ENCODE results near the gene MYT1. TPM values are rescaled to one million over a fixed set of nuclear protein-coding genes. Genes with fewer than 3 reads are reported as not detected.
"Not testable (repeated sequence)": the region's sequence is repeated elsewhere in the genome, so short reads cannot be mapped to it uniquely, and the experiment has no call there.

Gene MYT1
- total RNA-seq, 3 donors from 2014 or later = not detected

DNA sequence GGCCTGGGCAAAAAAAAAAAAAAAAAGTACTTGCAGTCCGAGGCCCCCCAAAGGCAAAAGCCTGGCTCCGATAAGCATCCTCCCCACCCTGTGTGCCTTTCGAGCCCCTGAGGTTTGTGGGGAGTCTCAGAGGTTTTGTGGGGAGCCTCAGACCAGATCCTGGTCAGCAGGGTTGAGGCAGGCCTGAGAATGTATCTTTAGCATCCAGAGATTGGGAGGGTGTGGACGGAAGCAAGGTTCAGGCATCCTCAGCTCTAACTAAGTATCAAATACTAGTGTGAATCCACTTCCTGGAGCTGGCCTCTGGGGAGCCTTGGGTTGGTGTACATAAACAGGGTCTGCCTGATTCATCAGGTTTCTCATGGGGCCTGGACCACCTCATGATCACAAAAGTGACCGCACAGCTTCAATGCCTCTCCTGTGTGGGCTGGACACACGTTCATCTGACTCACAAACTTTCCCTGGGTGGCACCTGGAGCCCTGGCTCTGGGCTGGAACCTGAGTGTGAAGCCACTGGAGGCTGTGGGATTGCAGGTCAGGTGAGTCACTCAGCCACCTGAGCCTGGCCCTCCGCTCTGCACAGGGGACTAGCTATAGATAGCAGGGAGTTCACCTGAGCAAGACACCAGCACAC lies 115.7 kb downstream of the MYT1 start:
- no peak for ATAC-seq
- Mint-ChIP-seq H3K36me3 (ENCODE audit: insufficient read depth) (peaks cover 4% of the 10 kb centered on the region), H3K4me1 (ENCODE audit: low read depth) (peaks cover 20% of the 10 kb centered on the region), H3K4me3 (no peak overlapping the region), H3K9me3 (no peaks in the 10 kb centered on the region), H3K27me3 (ENCODE audit: low read depth) (no peaks in the 10 kb centered on the region)
- no peak for DNase-seq

DNA sequence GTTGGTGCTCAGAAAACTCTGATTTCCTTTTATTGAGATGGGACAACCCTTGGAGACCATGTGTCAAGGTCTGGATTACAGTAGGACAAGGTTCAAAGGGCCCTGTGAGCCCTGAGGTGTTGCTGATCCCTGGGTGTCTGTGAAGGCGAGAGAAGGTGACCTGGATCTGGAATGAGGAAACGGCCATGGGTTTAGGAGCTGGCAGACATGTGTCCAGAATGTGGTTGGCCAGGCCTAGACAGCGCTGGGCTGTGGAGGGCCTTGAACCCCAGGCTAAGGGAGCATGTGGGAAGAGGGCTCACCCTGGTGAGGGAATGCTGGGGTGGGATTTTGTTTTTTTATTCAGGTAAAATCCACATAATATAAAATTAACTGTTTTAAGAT lies 116.2 kb downstream of the MYT1 start:
- H3K9me3 Mint-ChIP-seq = no peaks in the 10 kb centered on the region
- DNase-seq (no peak), ATAC-seq (no peak)
- H3K36me3 Mint-ChIP-seq (ENCODE audit: insufficient read depth) = peaks cover 4% of the 10 kb centered on the region
- H3K27me3 Mint-ChIP-seq (ENCODE audit: low read depth) = no peaks in the 10 kb centered on the region
- peaks cover 20% of the 10 kb centered on the region for H3K4me1 Mint-ChIP-seq (ENCODE audit: low read depth)
- H3K4me3 Mint-ChIP-seq = no peak overlapping the region

DNA sequence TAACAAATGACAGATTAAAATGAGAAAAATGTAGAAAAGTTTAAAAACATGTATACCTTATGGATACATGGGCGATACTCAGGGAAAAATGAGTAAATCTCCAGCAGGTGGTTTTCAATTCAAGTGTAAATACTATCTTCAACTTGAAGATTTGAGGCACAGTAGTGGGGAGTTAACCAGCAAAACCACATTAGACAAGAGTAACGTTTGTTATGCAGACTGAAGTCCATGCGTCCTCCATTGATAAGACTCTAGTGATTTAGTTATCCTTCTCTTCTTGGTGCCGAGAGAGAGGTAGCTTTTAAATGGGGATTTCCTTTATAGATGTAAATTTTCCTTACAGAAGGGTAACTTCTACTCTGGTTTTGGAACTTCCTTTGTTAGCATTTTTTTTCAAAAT lies 119.4 kb downstream of the MYT1 start:
- no peaks in the 10 kb centered on the region for H3K27me3 Mint-ChIP-seq (ENCODE audit: low read depth)

DNA sequence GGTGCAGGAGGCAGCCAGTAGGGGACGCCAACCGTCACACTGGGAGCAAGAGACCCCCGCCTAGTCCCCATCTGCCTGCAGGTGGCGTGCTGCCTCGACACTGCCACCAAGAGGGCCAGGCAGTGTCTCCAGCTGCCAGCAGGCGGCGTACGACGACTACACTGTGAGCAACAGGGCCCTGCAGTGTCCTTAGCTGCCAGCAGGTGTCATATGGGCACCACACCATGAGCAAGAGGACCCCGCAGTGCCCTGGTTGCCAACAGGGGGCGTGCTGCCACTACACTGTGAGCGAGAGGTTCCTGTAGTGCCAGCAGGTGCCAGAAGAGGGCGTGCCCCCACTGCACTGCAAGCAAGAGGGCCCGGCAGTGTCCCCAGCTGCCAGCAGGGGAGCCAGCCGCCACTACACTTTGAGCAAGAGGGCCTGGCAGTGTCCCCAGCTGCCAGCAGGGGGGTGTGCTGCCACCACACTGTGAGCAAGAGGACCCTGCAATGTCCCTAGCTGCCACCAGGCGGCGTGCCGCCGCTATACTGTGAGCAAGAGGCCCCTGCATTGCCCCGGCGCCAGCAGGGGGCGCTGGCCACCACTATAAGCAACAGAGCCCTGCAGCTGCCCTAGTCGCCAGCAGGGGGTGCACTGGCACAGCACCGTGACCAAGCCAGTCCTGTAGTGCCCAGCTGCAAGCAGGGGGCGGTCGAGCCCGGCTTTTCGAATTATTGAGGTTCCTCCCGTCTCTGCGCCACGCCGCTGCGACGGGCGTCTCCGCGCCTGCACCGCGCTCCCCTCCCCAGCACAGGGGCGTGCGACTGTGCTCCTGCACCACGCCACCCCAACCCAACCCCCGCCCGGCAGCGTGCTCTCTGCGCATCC lies 121.6 kb downstream of the MYT1 start:
- H3K36me3 Mint-ChIP-seq (ENCODE audit: insufficient read depth); H3K9me3 Mint-ChIP-seq; H3K4me3 Mint-ChIP-seq; H3K27me3 Mint-ChIP-seq (ENCODE audit: low read depth): not testable (repeated sequence)
- peak; percentile 94 for ATAC-seq
- DNase-seq = peak; percentile 58
- peaks cover 11% of the 10 kb centered on the region for H3K4me1 Mint-ChIP-seq (ENCODE audit: low read depth)

More for the DNA sequence above, 119.4 kb downstream of the MYT1 start:
- Mint-ChIP-seq H3K4me3 (no peak overlapping the region), H3K36me3 (ENCODE audit: insufficient read depth) (no peaks in the 10 kb centered on the region), H3K9me3 (no peaks in the 10 kb centered on the region), H3K4me1 (ENCODE audit: low read depth) (peaks cover 20% of the 10 kb centered on the region)
- DNase-seq (no peak), ATAC-seq (no peak)

DNA sequence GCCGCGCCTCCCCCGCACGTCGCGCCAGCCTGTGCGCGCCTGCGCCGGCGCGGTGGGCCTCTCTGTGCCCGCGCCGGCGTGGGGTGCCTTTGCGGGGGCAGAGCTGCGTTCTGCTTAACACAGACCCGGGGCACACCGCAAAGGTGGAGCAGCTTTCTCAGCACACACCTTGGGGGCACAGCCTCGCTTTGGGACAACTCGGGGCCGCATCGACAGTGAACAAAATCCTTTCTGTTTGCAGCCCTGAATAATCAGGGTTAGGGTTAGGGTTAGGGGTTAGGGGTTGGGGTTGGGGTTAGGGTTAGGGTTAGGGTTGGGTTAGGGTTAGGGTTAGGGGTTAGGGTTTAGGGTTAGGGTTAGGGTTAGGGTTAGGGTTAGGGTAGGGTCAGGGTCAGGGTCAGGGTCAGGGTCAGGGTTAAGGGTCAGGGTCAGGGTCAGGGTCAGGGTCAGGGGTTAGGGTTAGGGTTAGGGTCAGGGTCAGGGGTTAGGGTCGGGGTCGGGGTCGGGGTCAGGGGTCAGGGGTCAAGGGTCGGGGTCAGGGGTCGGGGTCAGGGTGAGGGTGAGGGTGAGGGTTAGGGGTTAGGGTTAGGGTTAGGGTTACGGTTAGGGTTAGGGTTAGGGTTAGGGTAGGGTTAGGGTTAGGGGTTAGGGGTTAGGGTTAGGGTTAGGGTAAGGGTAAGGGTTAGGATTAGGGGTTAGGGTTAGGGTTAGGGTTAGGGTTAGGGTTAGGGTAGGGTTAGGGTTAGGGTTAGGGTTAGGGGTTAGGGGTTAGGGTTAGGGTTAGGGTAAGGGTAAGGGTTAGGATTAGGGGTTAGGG lies 122.4 kb downstream of the MYT1 start:
- H3K4me3 Mint-ChIP-seq; H3K4me1 Mint-ChIP-seq (ENCODE audit: low read depth); H3K36me3 Mint-ChIP-seq (ENCODE audit: insufficient read depth); DNase-seq; H3K27me3 Mint-ChIP-seq (ENCODE audit: low read depth); ATAC-seq; H3K9me3 Mint-ChIP-seq: not testable (repeated sequence)

DNA sequence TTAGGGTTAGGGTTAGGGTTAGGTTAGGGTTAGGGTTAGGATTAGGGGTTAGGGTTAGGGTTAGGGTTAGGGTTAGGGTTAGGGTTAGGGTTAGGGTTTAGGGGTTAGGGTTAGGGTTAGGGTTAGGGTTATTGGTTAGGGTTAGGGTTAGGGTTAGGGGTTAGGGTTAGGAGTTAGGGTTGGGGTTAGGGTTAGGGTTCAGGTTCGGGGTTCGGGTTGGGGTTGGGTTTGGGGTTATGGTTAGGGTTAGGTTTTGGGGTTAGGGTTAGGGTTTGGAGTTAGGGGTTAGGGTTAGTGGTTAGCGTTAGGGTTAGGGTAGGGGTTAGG lies 123.0 kb downstream of the MYT1 start:
- H3K4me1 Mint-ChIP-seq (ENCODE audit: low read depth); H3K9me3 Mint-ChIP-seq; H3K27me3 Mint-ChIP-seq (ENCODE audit: low read depth); H3K36me3 Mint-ChIP-seq (ENCODE audit: insufficient read depth); H3K4me3 Mint-ChIP-seq; DNase-seq; ATAC-seq: not testable (repeated sequence)

Other genes with a start within 250 kb of the MYT1 start
- gene UCKL1, start 208.0 kb upstream of the MYT1 start, total RNA-seq = 10 to 100 TPM; 48.8 to 59.4 (median 56.6) TPM
- 10 to 100 TPM; 19.8 to 21.0 (median 20.2) TPM for gene ZNF512B, start 194.5 kb upstream of the MYT1 start, total RNA-seq
- gene SAMD10, start 184.8 kb upstream of the MYT1 start, total RNA-seq = 10 to 100 TPM; 14.6 to 17.4 (median 16.8) TPM
- gene PRPF6, start 183.3 kb upstream of the MYT1 start, total RNA-seq = 100 to 1,000 TPM in 1 of 3 donors, 10 to 100 TPM in 2; 95.9 to 101 (median 98.7) TPM
- gene C20orf204, start 128.3 kb upstream of the MYT1 start, total RNA-seq = 1 to 10 TPM; 2.6 to 3.9 (median 3.2) TPM
- under 1 TPM; 0.13 to 0.24 (median 0.24) TPM for gene SOX18, start 114.8 kb upstream of the MYT1 start, total RNA-seq
- 10 to 100 TPM; 10.5 to 17.3 (median 11.5) TPM for gene TCEA2, start 101.3 kb upstream of the MYT1 start, total RNA-seq
- 10 to 100 TPM; 41.7 to 49.0 (median 47.0) TPM for gene RGS19, start 84.9 kb upstream of the MYT1 start, total RNA-seq
- under 1 TPM in 2 of 3 donors, not detected in 1; 0.05 to 0.11 TPM for gene OPRL1, start 84.4 kb upstream of the MYT1 start, total RNA-seq
- under 1 TPM; 0.30 to 0.47 (median 0.38) TPM for gene LKAAEAR1, start 80.1 kb upstream of the MYT1 start, total RNA-seq
- not detected for gene NPBWR2, start 56.9 kb upstream of the MYT1 start, total RNA-seq
- 10 to 100 TPM; 20.4 to 24.4 (median 21.2) TPM for gene PCMTD2, start 91.3 kb downstream of the MYT1 start, total RNA-seq

Measured in activated T-cell treated with anti-CD3 and anti-CD28 coated beads, Interleukin-2, amount 50 U/mL, for 4 hours (primary cell).